ENCODE measurements around the gene BST2.

- TF ChIP-seq USF2 (IDR thresholded peaks at IDR 0.05; ENCODE audit: borderline replicate concordance, low read depth, low read length) (no peak), YY1 (IDR thresholded peaks at IDR 0.05; ENCODE audit: low read depth) (no peak), RXRA (IDR thresholded peaks at IDR 0.05; ENCODE audit: borderline replicate concordance, low read depth) (no peak), EZH2phosphoT487 (IDR thresholded peaks at IDR 0.05; ENCODE audit: borderline replicate concordance, low read depth) (no peak), CTCF (IDR thresholded peaks at IDR 0.05) (peak; percentile 62), MAX (IDR thresholded peaks at IDR 0.05; ENCODE audit: low read depth) (peak; percentile 50; the same call in 1 of the 2 replicates), FOXM1 (IDR thresholded peaks at IDR 0.05; ENCODE audit: low read depth) (no peak), TCF12 (IDR thresholded peaks at IDR 0.05) (no peak)
Observed at GRCh38 chr19:17390665-17391370, 14.6 kb downstream of the BST2 start.
